ELF-1 (cell line): ENCODE measurements around the gene PCBD1.

Experiments used
- DNase-seq: peaks from one replicate; pipeline ENCODE4 v3.0.0-alpha.2; 2016; ENCODE audit warnings: low read depth, low spot score

Gene PCBD1

DNA sequence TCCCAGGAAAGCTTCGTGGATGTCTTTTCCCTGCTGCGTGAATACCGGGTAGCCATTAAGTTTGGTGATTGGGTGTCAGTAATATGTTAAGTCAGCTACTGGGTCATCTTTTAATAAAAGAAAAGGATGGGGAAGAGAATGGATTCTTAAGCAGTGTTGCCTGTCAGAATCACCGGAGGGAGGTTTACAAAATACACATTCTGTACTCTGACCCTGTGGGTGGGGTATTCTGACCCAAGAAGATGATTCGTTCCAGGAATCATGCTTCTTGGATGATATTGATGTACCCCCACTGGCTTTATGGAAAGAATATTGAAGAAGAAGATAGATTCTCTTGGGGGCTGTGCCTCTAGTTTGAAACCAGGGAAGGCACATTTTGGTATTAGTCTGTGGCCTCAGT is 54.3 kb downstream of the PCBD1 start:
- DNase-seq = no peak

DNA sequence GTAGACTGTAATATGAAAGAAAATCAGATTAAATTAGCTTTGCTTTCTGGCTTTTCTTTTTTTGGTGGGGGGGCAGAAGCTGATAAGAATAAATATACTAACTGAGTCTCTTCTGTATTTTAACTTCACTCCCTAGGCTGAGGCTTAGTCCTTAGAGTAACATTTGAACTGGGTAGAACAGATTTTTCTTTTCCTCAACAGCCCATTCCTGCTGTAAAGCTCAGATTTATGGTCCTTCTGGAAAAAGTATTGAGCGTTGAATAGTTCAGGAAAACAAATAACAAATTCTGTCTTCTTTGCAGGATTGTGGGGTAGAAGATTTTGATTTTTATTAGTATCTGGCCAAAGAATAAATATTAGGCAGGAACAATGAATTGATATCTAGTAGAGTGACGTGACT is 54.8 kb downstream of the PCBD1 start:
- DNase-seq = no peak
